Stimulated activated naive CD4-positive, alpha-beta T cell treated with Interleukin-2 at 50 U/mL for 16 hours (primary cell): ENCODE data around the gene ATP2B3.
"Not testable (repeated sequence)": the region's sequence is repeated elsewhere in the genome, so short reads cannot be mapped to it uniquely, and the experiment has no call there.

Experiments
- DNase-seq: peaks from one replicate; lab custom pipeline; 2025; lab: John Stamatoyannopoulos, UW

Gene ATP2B3

DNA sequence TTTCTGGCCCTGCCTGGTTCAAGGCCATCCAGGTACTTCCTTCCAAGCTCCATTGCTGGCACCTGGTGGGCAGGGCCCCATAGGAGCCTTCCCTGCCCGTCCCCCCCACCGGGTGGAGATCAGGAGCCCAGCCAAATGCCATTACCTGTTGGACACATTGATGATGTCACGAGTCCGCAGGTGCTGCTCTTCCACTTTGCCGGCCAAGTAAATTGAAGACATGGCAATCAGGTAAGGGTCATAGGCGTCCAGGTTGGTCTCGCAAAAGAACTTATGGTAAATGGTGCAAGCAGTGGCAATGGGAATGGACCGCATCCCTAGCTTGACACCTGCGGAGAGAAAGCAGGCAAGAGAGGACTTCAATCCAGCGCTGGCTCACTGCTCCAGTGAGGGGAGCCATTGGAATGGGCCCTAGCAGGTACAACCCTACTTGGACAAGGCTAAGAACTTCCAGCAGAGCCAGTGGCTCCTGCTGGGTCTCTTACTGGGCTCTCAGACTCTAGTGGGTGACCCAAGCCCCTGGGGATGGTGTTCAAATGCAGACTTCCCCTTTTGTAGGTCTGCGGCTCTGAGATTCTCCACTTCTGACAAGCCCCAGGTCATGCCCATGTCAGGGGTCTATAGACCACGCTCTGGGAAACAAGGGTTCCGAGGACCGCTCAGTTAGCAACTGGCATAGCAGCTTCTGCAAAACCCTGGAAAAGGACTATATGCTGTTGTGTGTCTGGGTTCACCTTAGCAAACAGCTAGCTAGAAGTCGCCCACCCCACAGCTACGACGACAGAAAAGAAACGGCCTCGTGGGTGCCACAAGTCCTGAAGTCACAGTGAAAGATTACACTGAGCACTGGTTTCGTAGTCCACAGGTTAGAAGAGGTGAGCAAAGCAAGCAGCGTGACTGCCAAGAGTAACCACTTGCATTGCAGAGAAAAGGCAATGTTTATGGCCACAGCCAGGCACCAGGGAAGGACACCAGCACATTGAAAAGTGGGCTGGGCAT, 78.7 kb downstream of the ATP2B3 start:
- no peak for DNase-seq

DNA sequence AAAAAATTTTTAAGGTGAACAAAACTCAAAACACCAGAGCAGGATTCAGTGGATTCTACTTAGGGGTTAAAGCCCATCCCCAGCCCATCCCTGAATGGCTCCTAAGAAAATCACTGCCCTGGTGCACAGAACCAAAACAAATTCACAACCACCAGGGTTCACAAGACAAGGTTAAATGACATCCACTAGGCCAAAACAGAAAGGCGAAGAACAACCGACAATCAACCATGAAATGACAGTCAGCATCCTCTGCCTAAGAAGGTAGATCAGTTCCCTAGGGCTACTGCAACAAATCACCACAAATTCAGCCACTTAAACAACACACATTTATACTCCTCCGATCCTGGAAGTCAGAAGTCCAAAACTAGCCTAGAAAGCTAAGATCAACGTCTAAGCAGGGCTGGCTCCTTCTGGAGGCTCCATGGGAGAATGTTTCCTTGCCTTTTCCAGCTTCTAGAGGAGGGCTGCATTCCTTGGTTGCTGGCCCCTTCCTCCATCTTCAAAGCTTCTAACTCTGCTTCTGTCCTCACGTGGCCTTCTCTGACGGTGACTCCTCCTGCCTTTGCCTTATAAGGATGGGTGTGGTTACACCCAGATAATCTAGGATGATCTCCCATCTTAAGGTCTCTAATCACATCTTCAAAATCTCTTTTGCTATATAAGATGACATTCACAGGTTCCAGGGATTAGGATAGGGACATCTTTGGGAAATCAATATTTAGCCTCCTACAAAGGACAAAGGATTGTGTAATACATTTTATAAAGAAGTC, 79.7 kb downstream of the ATP2B3 start:
- no peak for DNase-seq

DNA sequence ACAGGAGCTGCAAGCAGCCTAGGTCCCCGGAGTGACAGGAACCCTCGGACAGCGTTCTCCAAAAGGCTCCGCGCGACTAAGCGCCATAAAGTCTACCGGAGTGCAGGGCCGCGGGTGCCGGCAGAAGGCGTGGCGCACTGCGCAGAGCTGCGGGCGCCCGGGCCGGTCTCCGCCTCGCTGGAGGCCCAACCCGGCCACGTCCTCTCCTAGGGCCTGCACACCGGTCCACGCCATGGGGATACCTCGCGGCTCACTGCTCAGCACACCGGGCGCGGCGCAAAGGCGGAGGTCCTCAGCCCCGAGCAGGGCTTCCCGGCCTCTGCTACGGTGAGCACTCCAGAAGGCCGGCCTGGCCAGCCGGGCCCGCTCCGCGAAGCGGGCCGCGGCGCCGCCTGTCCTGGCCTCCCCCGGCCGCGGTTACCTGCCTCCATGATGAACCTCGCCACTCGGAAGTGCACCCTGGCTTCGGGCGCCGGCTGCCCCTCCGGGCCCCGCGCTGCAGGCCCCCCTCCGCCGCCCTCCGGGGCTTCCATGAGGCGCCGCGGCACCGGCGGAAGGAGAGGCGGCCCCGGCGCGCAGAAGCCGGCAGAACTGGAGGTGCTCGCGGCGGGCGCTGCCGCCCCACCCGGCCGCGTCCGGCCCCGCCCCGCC, 81.2 kb downstream of the ATP2B3 start, which contains the start of gene CCNQ:
TSS of gene CCNQ (minus strand) at position 599 of the 651 bp plus-strand sequence. CDS start at position 533, 66 bp downstream.
- no peak for DNase-seq

DNA sequence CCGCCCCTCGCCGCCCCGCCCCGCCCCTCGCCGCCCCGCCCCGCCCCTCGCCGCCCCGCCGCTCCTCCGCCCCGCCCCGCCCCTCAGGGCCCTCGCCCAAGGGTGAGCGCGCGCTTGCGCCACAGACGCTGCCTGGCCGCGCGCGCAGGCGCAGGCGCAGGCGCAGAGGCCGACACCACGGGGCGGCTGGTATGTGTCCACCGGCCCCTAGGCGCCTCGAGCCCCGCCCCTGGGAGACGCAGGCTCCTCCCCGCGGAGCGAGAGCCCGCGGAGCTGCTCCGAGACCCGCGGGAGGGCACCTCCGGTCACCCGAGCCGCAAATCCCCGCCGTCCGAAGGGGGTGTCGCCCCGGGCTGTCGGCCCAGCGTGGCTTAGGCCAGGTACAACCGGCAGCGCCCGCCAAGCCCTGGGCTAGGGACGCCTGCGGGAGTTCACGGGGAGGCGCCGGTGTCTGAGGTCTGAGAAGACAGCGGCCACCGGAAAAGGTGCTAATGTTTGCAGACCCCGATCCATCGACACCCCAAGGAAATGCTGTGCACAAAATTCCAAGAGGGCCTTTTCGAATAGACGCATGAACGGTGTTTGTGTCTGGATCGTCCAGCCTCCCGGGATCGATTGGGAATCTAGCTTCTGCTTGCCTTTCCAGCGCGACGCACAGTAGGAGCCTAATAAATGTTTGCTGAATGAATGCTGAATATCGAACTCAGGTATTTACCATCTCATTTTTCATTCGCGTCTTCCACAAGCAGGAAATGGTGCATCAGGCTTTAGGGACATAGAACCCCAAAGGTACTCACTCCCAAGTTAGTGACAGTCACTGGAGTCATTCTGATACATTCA, 82.0 kb downstream of the ATP2B3 start:
- peak; percentile 80 for DNase-seq

DNA sequence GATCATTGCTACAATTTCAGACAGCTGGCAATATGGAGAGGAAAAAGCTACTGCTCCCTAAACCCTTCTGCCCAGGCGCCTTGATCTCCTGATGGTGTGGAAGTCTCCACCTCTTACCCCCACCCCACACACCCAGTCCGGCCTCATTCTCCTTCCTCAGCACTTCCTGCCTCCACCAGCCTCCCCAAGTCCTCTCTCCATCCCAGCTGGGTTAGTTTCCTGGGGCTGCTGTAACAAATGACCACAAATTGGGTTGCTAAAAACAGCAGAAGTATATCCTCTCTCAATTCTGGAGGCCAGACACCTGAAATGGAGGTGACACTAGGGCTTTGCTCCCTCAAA, 82.6 kb downstream of the ATP2B3 start:
- no peak for DNase-seq

DNA sequence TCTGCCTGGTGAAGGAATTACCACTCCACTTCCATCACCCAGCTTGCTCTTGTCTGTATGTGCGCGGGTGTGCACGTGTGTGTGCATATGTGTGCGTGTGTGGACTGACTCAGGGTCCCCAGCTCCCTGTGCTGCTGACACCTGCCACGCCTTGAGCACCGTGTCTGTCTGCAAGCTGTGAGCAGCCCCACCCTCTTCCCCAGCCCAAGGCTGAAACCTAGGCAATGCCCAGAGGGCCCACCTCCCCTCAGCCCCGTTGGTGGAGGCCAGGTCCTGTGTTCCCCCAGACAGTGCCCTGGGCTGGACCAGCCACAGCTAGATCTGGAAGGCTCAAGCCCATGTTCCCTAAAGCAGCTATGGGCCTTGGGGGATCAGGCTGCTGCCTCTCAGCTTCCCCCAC, 83.5 kb downstream of the ATP2B3 start:
- DNase-seq, result no peak

DNA sequence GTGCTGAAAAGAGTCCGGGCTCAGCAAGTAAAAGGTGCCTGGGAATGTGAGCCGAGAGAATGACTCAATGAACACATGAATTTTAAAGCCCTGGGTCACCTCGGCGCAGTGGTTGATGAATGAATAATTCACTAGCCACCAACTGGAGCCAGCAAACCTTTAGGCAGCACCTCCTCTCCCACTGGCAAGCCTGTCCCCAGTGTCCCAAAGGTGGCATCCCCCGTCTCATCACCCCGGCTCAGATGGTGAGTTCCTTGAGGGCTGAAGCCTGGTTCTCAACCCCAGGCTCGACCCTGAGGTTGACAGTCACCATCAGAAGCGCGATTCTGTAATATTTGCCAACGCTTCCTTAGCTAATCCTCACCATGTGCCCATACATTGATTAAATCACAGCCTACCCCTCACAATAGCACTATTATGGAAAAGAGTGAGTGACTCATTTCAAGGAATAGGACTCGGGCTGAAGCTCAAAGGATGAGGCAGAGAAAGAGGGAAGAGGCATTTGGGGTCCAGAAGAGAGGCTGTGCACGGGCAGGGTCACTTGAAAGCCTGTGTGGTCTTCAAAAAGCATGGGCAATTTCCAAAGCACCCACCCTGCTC, 84.2 kb downstream of the ATP2B3 start:
- DNase-seq, result no peak

DNA sequence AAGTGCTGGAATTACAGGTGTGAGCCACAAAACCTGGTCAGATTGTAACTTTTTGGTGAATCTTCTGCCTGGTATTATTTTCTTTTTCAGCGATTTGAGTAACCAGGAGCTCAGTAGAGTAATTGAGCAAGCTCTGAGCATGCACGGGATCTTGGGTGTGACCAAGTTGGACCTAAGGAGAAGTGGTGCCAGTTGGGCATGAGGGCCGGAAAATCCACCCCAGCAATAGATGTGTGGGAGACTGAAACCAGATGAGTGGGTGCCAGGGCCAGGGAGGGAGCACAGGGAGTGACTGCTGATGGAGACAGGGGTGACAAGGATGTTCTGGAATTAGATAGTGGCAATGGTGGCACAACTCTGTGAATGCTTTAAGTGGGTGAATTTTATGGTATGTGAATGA, 85.2 kb downstream of the ATP2B3 start:
- DNase-seq, result no peak

DNA sequence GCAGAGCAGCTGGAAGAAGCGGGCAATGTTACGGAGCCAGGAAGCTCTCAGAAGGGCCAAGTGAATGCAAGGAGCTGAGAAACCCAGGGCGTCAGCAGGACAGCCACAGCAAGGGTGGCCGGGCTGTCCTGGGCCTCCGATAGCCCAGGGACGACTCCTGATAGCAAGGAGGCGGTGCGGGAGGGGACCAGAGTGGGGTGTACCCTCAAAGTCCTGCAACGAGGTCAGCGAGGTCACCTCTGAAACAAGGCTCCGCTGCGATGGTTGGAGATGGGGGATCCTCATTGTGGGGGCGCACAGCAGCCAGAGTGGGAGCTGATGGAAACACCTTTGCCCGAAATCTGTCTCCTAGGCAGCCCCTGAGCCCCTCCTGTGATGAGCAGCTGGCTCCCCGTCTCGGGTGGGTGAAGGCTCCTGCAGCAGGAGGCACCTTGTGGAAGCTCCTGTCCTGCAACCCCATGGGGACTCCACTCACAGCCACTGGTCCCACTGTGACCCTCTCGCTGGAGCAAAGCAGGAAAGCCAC, 85.8 kb downstream of the ATP2B3 start:
- DNase-seq, result no peak

DNA sequence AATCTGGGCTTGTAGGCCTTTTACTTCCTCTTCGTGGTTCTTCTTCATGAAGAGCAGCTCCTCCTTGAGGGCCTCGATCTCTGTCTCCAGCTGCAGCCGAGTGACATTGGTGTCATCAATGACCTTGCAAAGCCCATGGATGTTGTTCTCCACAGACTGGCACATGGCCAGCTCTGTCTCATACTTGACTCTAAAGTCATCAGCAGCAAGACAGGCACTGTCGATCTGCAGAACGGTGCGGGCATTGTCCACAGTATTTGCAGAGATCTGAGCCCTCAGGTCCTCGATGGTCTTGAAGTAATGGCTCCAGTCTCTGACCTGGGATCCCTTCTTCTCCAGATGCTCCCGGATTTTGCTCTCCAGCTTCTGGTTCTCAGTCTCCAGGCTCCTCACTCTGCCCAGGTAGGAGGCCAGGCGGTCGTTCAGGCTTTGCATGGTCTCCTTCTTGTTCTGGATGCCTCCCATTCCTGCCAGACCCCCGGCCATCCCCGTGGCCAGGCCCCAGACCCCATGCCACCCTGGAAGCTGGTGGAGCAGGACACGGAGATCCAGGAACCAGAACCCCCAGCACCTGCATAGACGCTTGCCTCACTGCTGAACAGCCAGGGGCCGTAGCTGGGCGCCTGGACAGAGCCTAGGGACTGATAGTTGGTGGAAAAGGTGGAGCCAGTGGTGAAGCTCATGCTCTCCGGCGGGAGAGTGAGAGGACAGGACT, 87.4 kb downstream of the ATP2B3 start:
- not testable (repeated sequence) for DNase-seq

DNA sequence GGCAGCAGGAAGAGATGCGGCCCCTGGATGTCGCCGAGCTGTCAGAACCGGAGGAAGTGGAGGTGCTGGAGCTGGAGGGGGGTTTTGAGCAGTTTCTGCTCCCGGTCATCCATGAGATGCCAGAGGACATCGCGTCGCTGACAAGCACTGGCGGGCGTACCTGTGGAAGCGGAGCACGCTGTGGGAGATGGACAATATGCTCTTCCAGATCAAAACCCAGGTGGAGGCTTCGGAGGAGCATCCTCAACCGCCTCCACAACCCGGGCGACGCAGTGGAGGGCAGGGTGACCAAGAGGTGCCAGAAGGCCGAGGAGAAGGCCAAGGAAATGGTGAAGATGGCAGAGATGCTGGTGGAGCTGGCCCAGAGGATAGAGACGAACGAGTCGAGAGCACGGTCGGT, 89.1 kb downstream of the ATP2B3 start:
- DNase-seq, result no peak

DNA sequence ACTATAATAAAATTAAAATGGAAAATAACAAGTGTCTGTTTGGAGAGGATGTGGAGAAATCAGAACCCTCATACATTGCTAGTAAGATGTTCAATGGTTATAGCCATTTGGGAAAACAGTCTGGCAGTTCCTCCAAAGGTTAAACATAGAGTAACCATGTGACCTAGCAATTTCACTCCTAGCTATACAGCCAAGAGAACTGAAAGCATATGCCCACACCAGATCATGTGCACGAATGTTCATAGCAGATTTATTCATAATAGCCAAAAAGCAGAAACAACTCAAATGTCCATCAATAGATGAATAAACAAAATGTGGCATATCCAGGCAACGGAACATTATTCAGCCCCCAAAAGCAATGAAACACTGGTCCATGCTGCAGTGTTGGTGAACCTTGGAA, 90.9 kb downstream of the ATP2B3 start:
- no peak for DNase-seq

DNA sequence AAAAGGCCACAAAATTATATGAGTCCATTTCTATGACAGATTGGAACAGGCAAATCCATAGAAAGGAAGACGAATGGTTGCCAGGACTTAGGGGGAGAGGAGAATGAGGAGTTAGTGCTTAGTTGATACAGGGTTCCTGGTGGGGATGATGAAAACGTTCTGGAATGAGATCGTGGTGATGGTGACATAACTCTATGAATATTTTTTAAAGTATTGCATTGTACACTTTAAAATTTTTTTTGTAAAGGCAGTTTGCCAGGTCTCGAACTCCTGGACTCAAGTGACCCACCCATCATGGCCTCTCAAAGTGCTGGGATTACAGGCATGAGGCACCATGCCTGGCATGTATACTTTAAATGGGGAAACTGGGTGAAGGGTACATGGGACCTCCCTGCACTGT, 91.4 kb downstream of the ATP2B3 start:
- DNase-seq, result no peak

DNA sequence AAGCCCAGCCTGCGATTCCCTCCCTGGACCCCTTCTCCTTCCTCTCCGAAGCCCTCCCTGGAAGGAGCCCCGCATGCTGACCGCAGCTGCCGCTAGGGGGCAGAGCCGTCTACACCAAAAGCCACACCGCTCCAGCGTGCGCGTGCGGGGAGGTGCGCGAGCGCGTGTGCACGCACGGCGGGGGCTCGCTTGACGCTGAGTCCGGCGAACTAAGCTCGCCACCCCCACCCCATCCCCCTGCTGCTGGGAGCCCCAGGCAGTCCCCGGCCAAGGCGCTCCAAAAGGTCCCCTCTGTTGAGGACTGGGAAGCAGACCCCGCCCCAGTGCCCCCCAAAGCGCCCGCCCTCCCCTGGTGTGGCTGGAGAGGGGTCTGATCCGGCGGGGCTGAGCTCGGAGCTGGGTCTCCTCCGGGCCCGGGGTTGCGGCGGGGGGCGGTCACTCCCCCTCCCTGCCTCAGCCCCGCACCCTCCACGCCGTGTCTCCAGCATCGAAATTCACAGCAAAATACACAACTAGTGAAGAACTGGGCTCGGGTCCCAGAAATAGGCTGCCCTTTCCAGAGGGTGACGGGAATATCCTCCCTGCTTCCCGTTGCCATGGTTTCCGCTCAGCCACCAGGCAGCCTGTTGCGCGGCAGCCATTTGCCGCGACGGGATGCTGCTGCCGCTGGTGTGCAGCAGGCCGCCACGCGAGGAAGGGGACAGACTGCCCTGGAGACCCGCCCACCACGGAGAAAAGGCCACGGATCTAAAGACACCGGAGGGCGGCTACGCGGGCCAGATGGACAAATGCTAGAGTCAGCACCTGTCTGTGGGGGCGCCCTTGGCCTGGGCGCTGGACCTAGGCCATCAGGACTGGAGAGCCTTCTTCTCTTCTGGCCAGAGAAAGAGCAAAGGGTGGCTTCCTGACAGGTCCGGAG, 92.7 kb downstream of the ATP2B3 start:
- peak; percentile 74 for DNase-seq

DNA sequence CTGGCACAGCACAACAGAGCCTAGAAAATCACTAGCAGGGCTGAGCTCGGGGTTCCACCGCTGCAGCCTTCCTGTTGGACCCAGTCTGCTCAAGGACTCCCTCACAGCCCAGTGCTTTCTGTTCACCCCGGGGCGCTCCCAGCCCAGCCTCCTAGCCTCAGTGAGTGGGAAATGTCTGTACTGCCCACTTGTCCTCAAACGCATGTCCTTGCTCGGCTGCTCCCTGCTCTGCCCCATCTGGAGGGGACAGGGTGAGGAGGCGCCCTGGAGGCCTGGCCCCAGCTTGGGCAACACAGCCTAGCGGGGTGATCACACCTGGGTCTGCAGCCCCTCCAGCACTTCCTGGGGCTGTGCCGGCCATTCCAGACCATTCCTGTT, 93.4 kb downstream of the ATP2B3 start:
- no peak for DNase-seq

DNA sequence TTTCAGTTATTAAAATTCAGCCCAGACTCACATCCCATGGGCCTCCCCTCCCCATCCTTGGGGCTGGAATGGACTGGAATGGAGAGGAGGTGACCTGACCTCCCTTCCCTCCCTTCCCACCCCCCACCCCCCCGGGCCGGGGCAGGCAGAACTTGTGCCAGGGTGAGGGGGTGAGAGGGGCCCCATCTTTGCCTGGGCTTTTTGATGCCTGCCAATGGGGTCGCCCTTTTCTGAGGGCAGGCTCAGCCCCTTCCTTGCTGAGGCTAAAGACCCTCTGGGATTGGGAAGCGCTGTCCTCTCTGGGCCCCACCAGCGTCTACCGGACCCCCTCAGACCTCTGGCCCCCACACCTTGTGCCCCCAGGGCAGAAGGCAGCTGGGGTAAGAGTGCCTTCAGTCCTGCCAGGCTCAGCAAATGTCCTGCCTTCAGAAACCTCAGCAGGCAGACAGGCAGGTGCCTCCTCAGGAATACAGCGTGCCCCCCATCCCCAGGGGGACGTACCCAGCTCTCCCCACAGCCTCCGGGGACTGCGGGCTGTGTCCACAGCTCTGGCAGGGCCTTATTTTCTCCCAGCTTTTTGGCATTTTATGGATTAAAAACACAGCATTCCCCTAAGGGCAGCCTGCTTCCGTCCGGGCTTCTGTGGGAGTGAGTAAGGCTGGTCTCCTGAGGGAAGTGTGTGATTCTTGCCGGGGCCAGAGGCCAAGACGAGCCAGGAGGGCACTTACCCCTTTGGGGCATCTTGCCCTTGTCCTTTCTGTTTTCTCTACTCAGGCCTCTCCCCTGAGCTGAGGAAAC, 94.1 kb downstream of the ATP2B3 start:
- no peak for DNase-seq

DNA sequence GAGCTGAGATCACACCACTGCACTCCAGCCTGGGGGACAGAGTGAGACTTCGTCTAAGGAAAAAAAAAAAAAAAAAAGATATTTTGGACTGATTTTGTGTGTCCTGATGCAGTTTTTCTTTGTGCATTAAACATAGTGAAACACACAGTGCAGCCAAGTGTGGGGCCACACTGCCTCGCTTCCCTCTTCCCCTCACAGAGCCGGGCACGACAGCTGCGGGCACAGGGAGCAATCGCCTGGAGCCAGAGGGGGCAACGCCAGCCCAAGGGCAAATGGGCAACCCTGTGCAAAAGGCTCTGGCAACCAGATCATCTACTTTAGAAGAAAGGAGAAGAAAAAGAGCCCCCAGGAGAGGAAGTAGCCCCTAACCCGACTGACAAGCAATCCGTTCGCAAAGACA, 95.0 kb downstream of the ATP2B3 start:
- DNase-seq, result no peak

DNA sequence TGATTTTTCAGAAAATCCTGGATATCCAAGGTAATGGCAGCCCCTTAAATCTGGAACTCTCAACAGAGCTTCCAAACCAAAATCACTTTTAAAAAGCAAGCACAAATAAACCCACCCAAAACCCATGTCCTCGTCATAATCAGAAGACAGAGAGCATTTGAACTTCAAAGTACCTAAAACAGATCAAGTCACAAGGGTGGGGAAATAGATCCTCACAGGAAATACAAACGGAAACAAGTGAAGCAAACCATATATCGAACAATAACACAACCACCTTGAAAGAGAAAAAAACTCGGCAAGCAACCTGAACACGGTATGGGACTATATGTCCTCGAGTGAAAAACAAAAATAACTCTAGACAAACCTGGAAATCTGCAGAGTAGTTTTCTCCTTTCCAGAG, 97.4 kb downstream of the ATP2B3 start:
- no peak for DNase-seq
